ENCODE results near the gene ATG7.

GRCh38 chr3:11583235-11583634 lies 311.0 kb downstream of the ATG7 start:
- no peak for TF ChIP-seq ATF3 (IDR thresholded peaks at IDR 0.05)
- TF ChIP-seq JUND (IDR thresholded peaks at IDR 0.05) = no peak
- no peak for TF ChIP-seq CTCF (IDR thresholded peaks at IDR 0.05; ENCODE audit: low read depth, low read length, missing input control)
- no peak for TF ChIP-seq NR2F2 (IDR thresholded peaks at IDR 0.05)
- TF ChIP-seq YY1 (IDR thresholded peaks at IDR 0.05) = no peak
- TF ChIP-seq ZBTB33 (IDR thresholded peaks at IDR 0.05) = no peak
- no peak for TF ChIP-seq MAX (IDR thresholded peaks at IDR 0.05)
- TF ChIP-seq RAD21 (IDR thresholded peaks at IDR 0.05) = no peak
- TF ChIP-seq FOXA1 (IDR thresholded peaks at IDR 0.05) = no peak
- TF ChIP-seq REST (IDR thresholded peaks at IDR 0.05) = no peak
- no peak for TF ChIP-seq TAF1 (conservative IDR thresholded peaks at IDR 0.05)
